Inflammatory macrophage (primary cell): Measurements from ENCODE around the gene TYSND1.
A peak's percentile ranks its signal among the peaks of the same experiment; 100 is the strongest.
"Not testable (repeated sequence)": the region's sequence is repeated elsewhere in the genome, so short reads cannot be mapped to it uniquely, and the experiment has no call there.

Experiments used
- DNase-seq, 2 donors: peaks; one replicate each; pipeline ENCODE4 v3.0.0-alpha.2; 2020 to 2022
- total RNA-seq, 18 experiments: gene quantifications; one replicate each; lab custom pipeline; 2026; ENCODE audit warnings: mixed read lengths in 6 of 18, inconsistent platforms in 2 of 18; lab: John Stamatoyannopoulos, UW

The TYSND1 gene, protein sequence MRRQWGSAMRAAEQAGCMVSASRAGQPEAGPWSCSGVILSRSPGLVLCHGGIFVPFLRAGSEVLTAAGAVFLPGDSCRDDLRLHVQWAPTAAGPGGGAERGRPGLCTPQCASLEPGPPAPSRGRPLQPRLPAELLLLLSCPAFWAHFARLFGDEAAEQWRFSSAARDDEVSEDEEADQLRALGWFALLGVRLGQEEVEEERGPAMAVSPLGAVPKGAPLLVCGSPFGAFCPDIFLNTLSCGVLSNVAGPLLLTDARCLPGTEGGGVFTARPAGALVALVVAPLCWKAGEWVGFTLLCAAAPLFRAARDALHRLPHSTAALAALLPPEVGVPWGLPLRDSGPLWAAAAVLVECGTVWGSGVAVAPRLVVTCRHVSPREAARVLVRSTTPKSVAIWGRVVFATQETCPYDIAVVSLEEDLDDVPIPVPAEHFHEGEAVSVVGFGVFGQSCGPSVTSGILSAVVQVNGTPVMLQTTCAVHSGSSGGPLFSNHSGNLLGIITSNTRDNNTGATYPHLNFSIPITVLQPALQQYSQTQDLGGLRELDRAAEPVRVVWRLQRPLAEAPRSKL
- total RNA-seq: 3.2 to 23.4 (median 12.9) reads per million in 18 experiments

DNA sequence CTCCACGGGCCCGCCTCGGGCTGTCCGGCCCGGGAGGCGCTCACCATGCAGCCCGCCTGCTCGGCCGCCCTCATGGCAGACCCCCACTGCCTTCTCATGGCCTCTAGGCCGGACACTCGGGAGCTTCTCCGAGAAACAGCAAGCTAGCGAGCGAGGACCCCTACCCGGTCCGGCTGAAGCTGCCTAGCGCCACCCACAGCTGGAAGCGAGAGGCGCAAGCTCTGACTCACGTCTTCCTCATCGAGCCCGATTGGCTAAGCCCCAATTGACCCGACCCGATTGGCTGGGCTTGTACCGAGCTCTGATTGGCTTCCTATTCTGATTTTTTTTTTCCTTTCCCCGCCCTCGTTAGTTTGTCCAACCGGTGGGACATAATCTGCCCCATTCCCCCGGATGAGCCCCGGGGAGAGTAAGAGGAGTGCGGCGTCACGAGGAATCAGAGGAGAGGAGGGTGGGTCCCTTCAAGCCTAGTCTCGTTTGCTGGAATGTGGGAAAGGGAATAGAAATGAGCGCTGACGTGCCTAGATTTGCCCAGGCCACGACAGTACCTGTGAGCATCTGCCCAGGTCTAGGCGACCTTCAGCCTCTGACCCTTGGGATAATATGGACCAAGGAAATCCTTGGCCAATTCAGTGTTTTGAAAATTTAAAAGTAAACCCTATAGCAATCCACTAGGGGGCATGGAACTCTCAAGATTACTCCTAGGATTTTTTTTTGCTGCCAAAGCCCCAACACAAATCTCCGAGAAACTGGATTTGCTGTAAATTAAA is at the start of gene TYSND1:
TSS of gene TYSND1 (minus strand) at position 212 of the 770 bp plus-strand sequence. CDS start at position 98, 114 bp downstream.
- DNase-seq: peak; percentile 97 to 98

DNA sequence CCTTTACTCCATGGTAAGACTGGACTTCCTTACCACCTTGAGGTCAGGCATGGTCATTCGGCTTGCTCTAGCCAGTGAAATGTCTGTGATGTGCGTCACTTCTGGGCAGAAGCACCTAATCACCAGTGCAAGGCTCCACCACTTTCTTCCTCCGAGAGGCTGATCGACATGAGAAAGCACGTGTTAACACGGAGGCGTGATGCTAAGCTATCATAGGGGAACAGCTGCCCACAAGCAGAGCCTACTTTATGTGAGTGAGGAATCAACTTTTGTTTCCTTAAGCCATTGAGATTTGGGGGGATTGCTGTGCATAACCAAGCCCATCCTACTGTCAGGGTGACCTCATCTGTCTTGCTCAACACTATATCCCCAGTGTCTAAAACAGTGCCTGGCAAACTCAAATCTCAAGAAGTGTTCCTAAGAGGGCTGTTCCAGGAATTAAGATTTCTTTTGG is 46.9 kb upstream of the TYSND1 start:
- no peak for DNase-seq

DNA sequence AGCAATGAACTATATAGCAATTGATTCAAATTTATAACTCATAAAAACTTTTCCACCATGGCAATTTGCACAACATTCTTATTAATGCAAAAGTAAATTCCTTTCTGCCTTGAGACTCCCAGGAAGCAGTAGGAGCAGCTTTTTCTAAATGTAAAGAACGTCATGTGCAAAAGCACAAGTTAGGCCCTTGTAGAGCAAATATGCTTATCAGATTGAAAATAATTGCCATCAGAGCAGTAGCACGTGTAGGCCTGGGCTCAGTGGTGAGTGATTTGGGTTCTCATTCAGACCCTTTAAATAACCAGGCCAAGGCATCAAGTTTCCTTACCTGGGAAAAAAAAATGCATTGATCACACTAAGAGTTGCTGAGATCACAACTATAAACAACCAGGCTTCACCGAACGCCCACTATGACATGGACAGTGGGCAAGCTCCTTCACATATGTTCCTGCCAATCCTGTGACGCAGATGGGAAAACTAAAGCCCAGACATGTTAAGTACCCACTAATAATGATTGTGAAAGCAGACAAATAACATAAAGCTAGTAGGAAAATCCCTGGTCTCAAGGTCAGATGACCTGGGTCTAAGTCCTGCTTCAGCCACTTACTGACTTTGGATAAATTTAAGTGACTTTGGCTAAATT is 45.9 kb upstream of the TYSND1 start:
- no peak for DNase-seq

DNA sequence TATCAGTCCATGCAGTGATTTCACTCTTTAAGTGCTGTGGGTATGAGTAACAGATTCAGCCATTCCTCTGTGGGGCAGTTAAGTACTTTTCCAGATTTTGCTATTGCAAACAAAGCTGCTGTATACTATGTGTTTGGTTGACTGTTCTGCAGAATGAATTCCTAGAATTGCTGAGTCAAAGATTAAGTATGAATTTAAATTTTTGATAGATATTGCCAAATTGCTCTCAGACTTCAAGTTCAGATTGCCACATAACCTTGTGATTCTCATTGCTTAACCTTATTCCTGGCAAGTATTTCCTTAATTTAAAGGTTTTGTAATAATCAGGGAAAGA is 45.4 kb upstream of the TYSND1 start:
- peak; percentile 73 to 94 for DNase-seq

DNA sequence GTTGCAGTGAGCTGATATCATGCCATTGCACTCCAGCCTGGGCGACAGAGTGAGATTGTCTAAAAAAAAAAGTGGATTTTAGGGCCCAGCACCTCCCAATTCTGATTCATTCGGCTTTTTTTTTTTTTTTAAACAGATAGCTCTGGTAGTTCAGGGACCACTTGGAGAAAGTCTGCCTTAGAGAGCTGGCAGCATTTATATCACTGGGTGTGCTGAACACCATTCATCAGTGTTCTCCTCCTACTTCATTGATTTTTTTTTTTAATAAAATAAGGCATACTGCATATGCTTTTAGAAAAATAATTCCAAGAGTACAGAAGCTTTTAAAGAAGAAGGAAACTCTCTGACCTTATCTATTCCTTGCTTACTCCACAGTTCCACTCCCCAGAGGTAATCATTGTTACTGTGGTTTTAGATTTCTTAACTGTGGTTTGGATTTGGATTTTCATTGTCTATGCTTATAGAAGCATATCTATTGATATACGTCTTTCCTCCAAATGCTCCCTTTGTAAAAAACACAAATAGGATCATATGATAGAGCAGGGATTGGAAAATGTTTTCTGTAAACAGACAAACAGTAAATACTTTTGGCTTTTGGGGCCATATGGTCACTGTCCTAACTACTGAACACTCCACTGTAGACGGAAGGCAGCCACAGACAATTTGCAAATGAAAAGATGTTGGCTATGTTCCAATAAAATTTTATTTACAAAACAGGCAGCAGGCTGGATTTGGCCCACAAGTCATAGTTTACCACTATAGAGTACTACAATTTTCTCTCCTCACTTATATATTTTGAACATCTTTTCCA is 44.9 kb upstream of the TYSND1 start:
- DNase-seq: peak in 1 of 2 donors; percentile 13

DNA sequence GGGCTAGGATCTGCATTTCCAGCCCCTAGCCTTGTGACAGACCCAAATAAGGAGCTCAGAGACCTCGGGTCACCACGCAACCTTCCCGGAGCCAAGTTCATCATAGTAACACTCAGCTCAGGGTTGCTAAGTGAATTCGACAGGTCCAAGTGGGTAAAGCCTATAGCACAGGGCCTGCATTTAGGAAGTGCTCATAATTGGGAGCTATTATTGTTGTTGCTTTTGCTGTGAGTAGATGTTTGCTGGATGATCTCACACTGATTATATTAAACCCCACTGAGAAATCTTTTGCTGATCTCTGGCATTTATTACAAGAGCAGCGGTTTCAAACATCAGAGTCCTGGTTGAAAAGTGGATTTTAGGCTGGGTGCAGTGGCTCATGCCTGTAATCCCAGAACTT is 44.1 kb upstream of the TYSND1 start:
- no peak for DNase-seq

DNA sequence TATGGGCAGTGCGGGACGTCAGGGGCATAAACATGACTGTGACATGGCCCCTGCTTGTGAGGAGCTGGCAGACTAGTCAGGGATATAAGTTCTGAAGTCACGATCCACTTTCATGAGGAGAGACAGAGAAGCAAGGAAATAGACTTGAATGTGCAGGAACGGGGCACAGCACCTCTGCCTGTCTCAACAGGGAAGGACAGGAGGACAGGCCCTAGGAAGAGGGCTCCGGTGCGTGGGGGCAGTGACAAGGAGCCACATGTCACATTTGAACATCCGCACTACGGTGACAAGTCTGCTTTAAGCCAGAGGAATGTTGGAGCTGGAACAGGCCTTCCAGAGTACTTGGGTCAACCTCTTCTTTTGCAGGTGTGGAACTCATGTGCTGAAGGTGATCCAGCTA is 43.6 kb upstream of the TYSND1 start:
- no peak for DNase-seq

DNA sequence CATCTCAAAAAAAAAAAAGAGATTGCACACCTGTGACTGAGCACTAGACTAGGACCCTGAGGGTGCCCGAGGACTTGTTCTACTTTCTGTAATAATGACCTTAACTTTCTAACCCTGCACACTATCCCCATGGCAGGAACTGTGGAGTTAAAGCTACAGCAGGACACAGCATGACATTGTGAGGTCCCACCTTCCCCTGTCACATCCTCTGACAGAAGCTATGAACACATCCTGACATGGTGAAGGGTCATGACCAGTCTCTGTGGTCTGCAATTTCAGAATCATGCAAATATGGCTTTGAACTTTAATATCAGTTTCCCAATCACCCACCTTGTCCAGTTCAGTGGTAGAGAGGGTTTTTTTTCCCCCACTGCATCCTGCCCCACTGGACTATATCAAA is 42.3 kb upstream of the TYSND1 start:
- peak; percentile 17 to 35 for DNase-seq

DNA sequence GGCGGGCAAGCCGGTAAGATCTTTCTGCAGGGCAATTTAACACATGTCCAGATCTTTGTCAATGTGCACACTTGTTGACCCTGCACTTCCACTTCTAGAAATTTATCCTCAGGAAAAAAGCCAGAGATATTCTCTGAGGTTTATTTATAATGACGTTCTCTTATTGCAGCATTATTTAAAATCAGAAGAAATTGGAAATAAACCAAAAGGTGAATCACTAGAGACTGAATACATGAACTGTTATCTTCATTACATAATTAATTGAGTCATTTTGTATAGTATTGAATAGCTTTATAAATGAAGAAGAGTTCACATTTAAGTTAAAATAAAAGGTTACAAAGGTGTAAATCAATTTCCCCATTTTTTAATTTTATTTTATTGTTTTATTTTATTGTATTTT is 40.1 kb upstream of the TYSND1 start:
- no peak for DNase-seq

DNA sequence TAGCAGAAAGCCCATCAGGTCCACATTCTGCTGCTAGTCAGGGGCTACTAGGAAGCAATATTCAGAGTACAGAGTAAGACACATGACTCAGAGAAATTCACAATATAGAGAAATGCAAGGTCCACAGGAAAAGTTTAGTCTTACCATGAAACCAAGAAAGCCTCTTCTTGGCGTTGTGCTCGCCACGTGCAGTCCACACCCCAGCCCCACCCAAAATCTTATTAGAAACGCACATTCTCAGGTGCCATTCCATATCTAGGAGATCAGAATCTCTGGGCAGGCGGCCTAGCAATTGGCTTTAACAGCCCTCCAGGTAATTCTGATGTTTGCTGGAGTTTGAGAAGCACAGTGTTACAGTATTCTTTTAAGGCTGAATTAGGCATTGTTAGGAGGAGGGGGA is 39.6 kb upstream of the TYSND1 start:
- no peak for DNase-seq

DNA sequence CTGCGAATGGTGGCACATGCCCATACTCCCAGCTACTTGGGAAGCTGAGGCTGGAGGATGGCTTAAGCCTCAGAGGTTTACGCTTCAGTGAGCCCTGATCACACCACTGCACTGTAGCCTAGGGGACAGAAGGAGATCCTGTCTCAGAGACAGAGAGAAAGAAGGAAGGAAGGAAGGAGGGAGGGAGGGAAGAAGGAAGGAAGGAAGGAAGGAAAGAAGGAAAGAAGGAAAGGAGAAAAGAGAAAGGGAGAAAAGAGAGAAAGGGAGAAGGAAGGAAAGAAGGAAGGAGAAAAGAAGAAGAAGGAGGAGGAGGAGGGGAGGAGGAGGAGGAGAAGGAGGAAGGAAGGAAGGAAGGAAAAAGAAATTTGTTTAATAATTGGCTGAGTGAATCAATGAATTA is 36.8 kb upstream of the TYSND1 start:
- no peak for DNase-seq

DNA sequence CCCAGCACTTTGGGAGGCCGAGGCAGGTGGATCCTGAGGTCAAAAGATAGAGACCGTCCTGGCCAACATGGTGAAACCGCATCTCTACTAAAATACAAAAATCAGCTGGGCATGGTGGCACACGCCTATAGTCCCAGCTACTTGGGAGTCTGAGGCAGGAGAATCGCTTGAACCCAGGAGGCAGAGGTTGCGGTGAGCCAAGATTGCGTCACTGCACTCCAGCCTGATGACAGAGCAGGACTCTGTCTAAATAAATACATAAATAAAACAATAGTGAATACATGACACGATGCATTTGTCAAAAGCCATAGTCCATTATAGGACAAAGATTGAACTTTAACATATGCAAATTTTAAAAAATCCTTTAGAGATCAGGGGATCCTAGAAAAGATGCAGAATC is 32.7 kb upstream of the TYSND1 start:
- not testable (repeated sequence) for DNase-seq

DNA sequence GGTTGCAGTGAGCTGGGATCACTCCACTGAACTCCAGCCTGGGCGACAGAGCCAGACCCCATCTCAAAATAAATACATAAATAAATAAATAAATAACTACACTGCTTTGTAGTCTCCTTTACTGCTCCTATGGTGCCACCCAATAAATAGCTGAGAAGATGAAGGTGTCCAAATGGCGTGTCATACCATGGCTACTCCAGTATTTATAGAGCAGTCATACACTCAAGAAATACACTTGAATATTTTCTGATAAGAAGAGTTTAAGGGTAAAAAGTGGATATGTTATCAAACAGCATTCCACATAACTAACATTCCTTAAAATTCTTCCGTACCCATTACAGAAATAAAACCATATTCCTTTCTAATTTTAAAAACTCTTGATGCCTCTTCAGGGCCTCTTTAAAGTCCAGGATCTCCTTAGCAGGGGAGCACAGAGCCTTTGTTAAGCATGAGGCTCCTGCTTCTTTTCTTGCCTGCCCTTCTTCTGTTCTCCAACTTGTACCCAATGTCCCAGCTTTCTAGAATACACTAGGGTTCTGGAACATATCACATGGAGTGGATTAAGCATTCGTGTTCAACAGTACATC is 31.7 kb upstream of the TYSND1 start:
- no peak for DNase-seq

DNA sequence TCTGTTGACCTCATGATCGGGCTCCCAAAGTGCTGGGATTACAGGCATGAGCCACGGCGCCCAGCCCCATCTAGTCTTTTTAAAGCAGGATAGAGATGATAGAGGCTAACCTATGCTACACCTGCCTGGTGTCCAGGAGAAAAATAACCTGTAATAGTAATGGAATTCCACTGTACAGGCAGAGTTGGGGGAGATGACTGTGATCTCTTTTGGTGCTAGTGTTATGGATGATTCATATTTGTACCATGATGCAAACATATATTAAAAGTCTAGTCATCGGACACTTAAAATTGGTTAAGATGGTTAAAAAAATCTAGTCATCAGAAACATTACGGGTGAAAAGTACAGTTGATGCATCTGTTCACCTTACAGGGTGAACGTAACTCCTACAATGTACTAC is 29.9 kb upstream of the TYSND1 start:
- DNase-seq: no peak

DNA sequence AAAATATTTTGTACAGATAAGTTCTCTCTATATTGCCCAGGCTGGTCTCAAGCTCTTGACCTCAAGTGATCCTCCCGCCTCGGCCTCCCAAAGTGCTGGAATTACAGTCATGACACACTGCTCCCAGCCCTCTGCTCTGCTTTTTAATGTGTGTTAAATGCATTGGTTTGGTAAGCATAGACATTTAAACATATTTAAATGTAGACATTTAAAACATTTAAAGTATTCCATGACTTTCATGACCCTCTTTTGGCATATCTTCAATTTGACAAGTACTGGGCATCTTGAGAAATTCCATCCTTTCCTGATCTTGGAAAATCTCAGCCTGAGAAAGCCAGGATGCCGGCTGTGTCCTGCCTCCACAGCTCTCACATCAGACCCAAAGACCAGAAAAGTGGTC is 29.0 kb upstream of the TYSND1 start:
- no peak for DNase-seq

DNA sequence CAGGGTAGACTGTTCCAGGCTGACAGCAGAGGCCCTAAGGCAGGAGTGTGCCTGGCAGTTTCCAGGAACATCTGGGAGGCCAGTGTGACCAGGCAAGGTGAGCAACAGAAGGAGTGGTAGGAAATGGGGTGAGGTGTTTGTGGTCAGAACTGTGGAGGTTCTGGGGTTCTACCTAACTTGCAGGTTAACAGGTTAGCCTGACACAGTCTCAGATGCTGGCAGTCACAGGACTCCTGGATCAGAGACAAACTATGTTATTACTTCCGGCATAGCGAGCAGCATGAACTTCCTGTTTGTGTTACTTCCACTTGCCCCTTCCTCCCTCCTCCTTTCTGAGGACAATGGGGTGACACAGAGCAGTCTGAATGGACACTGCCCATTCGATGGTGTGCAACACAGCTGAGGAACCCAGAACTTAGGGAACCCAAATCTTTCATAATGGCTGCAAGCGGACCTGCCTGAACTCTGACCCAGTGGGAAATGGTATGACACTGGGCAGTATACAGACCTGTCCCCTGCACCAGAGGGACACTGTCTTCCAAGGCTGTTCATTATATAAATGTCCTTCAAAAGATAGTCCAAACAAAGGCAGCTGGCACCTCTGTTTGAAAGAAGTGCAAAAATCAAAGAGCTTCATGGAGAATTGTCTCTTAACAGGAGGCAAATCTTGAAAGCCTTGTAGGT is 27.7 kb upstream of the TYSND1 start:
- DNase-seq: peak; percentile 69 to 83

DNA sequence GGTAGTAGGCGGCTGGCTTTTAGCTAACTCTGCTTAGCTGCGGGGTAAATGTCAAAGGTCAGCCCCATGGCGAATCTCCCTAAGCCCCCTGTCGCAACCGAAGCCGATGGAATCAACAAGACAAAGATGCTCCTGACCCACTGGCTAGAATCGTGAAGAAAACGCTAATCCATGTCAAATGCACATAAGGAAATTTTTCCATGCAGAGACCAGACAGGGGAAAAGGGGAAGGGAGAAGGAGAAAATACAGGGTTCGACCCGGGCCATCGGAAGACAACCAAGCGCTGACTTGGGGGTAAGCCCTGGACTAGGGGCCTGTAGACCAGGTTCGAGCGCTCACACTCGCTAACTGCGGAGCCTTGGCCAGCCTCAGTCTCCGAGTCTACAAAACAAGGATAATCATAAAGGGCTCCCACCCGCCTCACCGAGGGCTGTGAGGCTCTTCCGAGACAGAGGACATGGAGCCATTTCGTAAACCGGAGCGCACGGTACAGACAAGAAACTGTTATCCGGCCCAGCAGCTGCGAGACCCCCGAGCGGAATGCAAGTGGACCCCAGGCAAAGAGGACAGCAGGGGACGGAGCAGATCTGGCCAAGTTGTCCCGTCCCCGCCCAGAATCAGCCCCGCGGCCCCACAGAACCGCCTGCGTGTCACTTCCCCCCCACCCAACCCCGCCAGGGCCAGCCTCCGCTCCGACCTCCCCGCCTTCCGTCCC is 23.3 kb upstream of the TYSND1 start:
- peak in 1 of 2 donors; percentile 42 for DNase-seq

DNA sequence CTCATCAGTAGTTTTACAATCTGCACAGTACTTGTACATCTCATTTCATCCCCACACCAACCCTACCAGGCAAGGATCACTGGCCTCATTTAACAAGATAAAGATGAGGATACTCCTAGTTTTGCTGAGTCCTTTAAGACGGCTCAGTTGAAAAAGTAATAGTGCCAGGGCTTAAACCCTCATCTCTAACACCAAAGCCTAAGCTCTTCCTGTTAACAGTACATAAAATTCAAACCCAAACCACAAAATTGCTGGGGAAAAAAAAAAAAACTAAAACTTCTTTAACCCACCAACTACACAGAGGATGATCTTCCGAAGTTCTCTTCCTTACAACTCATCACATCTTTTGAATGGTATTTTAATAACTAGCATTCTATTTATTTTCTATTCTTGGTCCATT is 22.5 kb upstream of the TYSND1 start:
- no peak for DNase-seq

DNA sequence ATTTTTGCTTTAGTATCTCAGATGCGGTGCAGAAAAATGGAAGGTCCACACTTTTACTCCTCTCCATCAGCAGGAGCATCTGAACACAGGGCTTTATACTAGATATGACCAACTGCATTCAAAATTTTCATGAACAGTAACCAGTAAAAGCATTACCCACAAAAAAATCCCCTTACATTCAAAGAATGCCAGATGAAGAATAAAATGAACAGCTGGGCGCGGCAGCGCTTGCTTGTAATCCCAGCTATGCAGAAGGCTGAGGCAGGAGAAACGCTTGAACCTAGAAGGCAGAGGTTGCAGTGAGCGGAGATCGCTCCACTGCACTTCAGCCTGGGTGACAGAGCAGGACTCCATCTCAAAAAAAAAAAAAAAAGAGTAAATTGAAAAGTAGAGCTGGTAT is 20.7 kb upstream of the TYSND1 start:
- DNase-seq: no peak

DNA sequence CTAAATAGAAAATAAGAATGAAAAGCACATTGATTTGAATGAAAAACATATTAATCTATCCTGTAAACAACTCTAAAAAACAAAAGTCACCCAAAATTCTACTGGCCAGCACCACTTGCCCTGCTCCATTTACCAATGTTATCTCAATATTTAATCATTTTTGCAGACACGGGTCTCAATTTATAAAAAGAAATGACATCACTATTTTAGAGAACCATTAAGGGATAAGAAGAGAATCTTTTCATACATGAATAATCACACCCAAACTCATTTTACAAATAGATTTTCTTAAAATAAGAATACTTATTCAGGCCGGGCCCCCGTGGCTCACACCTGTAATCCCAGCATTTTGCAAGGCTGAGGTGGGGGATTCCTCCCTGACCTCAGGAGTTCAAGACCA is 19.9 kb upstream of the TYSND1 start:
- no peak for DNase-seq

DNA sequence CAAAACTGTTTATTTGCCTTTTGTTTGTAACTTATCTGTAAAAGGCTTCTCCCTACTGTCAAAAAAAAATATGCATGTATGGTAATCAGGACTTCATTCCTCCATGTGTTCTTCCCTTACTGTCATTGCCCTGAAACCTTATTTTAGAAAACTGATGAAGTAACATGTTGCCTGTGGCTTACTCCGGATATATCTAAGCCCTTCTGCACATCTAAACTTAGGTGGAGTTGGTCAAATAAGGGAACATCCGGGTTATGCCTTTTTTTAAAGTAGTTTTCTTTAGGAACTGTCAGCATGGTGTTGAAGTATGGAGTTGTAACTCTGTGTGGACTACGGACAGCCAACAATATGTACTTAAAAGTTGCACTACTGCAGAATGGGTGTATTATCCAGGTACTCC is 17.7 kb upstream of the TYSND1 start:
- peak; percentile 8 to 29 for DNase-seq
